HCT116 (cell line): ENCODE results near the gene SH2D6. TPM values are rescaled to one million over a fixed set of nuclear protein-coding genes. Genes with fewer than 3 reads are reported as not detected.

Experiments used
- ATAC-seq: fragments of 200-7000 bp; cut with Tn5 transposase; 2 replicates; pipeline ENCODE4 v1.9.1; 2020; ENCODE audit warnings: mild to moderate bottlenecking, moderate library complexity
- BruUV-seq: library from RNA; stranded (reverse); fragments of 400-500 nt; replicated peaks from 2 replicates; lab custom pipeline; 2021; lab: Mats Ljungman, UMichigan
- CTCF ChIA-PET: fragments of 300-600 bp; sonication (Branson Sonifier 250); formaldehyde crosslinking; loops from one replicate; lab custom pipeline; 2021; ENCODE audit warnings: antibody characterized with exemption; lab: Charles Lee
- POLR2A ChIA-PET: fragments of 300-600, 350-600 bp; sonication (Branson Sonifier 250); formaldehyde crosslinking; loops from one replicate; lab custom pipeline; 2021; ENCODE audit warnings: antibody characterized with exemption; lab: Charles Lee
- RAD21 ChIA-PET, 2 experiments: fragments of 300-600 bp; sonication (Branson Sonifier 250); formaldehyde crosslinking; loops; one replicate each; lab custom pipeline; 2023; ENCODE audit warnings: low total read pairs in 2 of 2; ENCODE audit not compliant: uncharacterized antibody in 2 of 2, unreplicated experiment in 2 of 2, low non-redundant PET in 1 of 2; lab: Charles Lee
- DNase-seq: peaks from one replicate; pipeline ENCODE4 v3.0.0-alpha.2; 2010; ENCODE audit warnings: low read depth, low spot score
- H2AFZ ChIP-seq: fragments of 200-600 bp; shearing (Covaris generic), sonication (generic); 2 replicates; pipeline ENCODE4 v1.6.1; 2017; ENCODE audit warnings: low read depth, mixed run types, mixed read lengths, antibody characterized with exemption, low read length; ENCODE audit not compliant: poor library complexity, severe bottlenecking
- H3K27ac ChIP-seq: 2 replicates; pipeline ENCODE4 v1.5.1; 2012; ENCODE audit warnings: low read depth, low read length
- H3K27me3 ChIP-seq: fragments of 200-600 bp; sonication (generic); 2 replicates; pipeline ENCODE4 v1.6.1; 2016; ENCODE audit warnings: mixed run types, low read length, mixed read lengths; ENCODE audit not compliant: insufficient read depth
- H3K36me3 ChIP-seq, 2 experiments: fragments of 200-500 bp in 1 of 2; fragments of 200-600 bp in 1 of 2; sonication (Bioruptor generic) in 1 of 2; sonication (generic) in 1 of 2; 2 replicates each; pipeline versions ENCODE4 v1.5.1 to v1.6.1; 2014 to 2016; ENCODE audit warnings: low read length in 2 of 2, inconsistent platforms in 1 of 2, mixed read lengths in 1 of 2, mixed run types in 1 of 2; ENCODE audit not compliant: insufficient read depth in 2 of 2, control insufficient read depth in 1 of 2
- H3K4me1 ChIP-seq, 2 experiments: fragments of 200-600 bp in 1 of 2; sonication (generic) in 1 of 2; 2 replicates each; pipeline versions ENCODE4 v1.5.1 to v1.6.1; 2012 to 2017; ENCODE audit warnings: low read length in 2 of 2, inconsistent platforms in 1 of 2, mild to moderate bottlenecking in 1 of 2, mixed read lengths in 1 of 2, mixed run types in 1 of 2, moderate library complexity in 1 of 2; ENCODE audit not compliant: insufficient read depth in 2 of 2, control insufficient read depth in 1 of 2
- H3K4me2 ChIP-seq: fragments of 200-600 bp; sonication (generic); 2 replicates; pipeline ENCODE4 v1.6.1; 2017; ENCODE audit warnings: mixed run types, low read length, mixed read lengths
- H3K4me3 ChIP-seq, 2 experiments: fragments of 200-600 bp in 1 of 2; sonication (generic) in 1 of 2; replicated peaks in 1 of 2; 2 replicates each; pipeline ENCODE4 v1.5.1; 2011 to 2016; ENCODE audit warnings: low read length in 2 of 2, control low read depth in 1 of 2, low read depth in 1 of 2, mild to moderate bottlenecking in 1 of 2, mixed read lengths in 1 of 2, mixed run types in 1 of 2
- H3K79me2 ChIP-seq: fragments of 200-600 bp; sonication (generic); 2 replicates; pipeline ENCODE4 v1.6.1; 2017; ENCODE audit warnings: mild to moderate bottlenecking, mixed run types, low read length, moderate library complexity, mixed read lengths; ENCODE audit not compliant: insufficient read depth
- H3K9ac ChIP-seq: fragments of 200-600 bp; sonication (generic); 2 replicates; pipeline ENCODE4 v1.6.1; 2016; ENCODE audit warnings: low read length, mixed read lengths
- H3K9me2 ChIP-seq: fragments of 200-600 bp; sonication (generic), shearing (Covaris generic); 2 replicates; pipeline ENCODE4 v1.6.1; 2017; ENCODE audit warnings: mixed run types, mild to moderate bottlenecking, moderate library complexity; ENCODE audit not compliant: insufficient read depth
- H3K9me3 ChIP-seq, 2 experiments: fragments of 200-500 bp in 1 of 2; fragments of 200-600 bp in 1 of 2; sonication (Bioruptor generic) in 1 of 2; sonication (generic) in 1 of 2; 2 replicates each; pipeline ENCODE4 v1.6.1; 2014 to 2017; ENCODE audit warnings: low read length in 2 of 2, mixed read lengths in 2 of 2, inconsistent platforms in 1 of 2, low read depth in 1 of 2, mild to moderate bottlenecking in 1 of 2, mixed run types in 1 of 2, moderate library complexity in 1 of 2; ENCODE audit not compliant: control insufficient read depth in 1 of 2, insufficient read depth in 1 of 2
- H4K20me1 ChIP-seq: fragments of 200-600 bp; sonication (generic), shearing (Covaris generic); 2 replicates; pipeline ENCODE4 v1.6.1; 2017; ENCODE audit warnings: mixed run types, mild to moderate bottlenecking, moderate library complexity; ENCODE audit not compliant: insufficient read depth
- EGR1 ChIP-seq: IDR thresholded peaks from 2 replicates; pipeline ENCODE4 v1.6.1; 2012; ENCODE audit warnings: low read depth
- ELF1 ChIP-seq: IDR thresholded peaks from 2 replicates; pipeline ENCODE4 v1.6.1; 2012; ENCODE audit warnings: low read depth, borderline replicate concordance
- EZH2 ChIP-seq: fragments of 200-600 bp; sonication (generic); IDR thresholded peaks from 2 replicates; pipeline ENCODE4 v1.6.1; 2017; ENCODE audit warnings: antibody characterized with exemption, mixed run types
- JUND ChIP-seq: IDR thresholded peaks from 2 replicates; pipeline ENCODE4 v1.6.1; 2012
- MAX ChIP-seq: IDR thresholded peaks from 2 replicates; pipeline ENCODE4 v1.6.1; 2012
- POLR2A ChIP-seq: IDR thresholded peaks from 2 replicates; pipeline ENCODE4 v1.7.0; 2011; ENCODE audit warnings: borderline replicate concordance; ENCODE audit not compliant: insufficient read depth, insufficient read length; ENCODE audit errors: extremely low read depth
- POLR2AphosphoS5 ChIP-seq: IDR thresholded peaks from 2 replicates; pipeline ENCODE4 v1.6.1; 2011; ENCODE audit warnings: mild to moderate bottlenecking, low read depth, low read length, moderate library complexity
- RAD21 ChIP-seq: IDR thresholded peaks from 2 replicates; pipeline ENCODE4 v1.6.1; 2012; ENCODE audit warnings: low read depth, mild to moderate bottlenecking
- SP1 ChIP-seq: IDR thresholded peaks from 2 replicates; pipeline ENCODE4 v1.6.1; 2012; ENCODE audit warnings: low read depth
- TCF7L2 ChIP-seq: IDR thresholded peaks from 2 replicates; pipeline ENCODE4 v1.7.0; 2011; ENCODE audit warnings: borderline replicate concordance, inconsistent platforms; ENCODE audit not compliant: insufficient read depth, insufficient read length; ENCODE audit errors: extremely low read depth
- YY1 ChIP-seq: IDR thresholded peaks from 2 replicates; pipeline ENCODE4 v1.6.1; 2011; ENCODE audit warnings: low read length, low read depth, moderate library complexity, mild to moderate bottlenecking; ENCODE audit not compliant: insufficient replicate concordance; ENCODE audit errors: extremely low read depth
- ZBTB33 ChIP-seq: IDR thresholded peaks from 2 replicates; pipeline ENCODE4 v1.6.1; 2011; ENCODE audit warnings: mild to moderate bottlenecking, low read length, moderate library complexity; ENCODE audit not compliant: insufficient replicate concordance; ENCODE audit errors: extremely low read depth
- ZFX ChIP-seq: fragments of 450-650 bp; IDR thresholded peaks from 2 replicates; pipeline ENCODE4 v1.6.1; 2017
- intact Hi-C: fragments of 100-400 bp; cut with micrococcal nuclease; formaldehyde crosslinking; loops from 2 replicates; pipeline ENCODE4 v1.10.0; 2022
- total RNA-seq: library from RNA; stranded (reverse); gene quantifications from one replicate; pipeline ENCODE4 v1.2.1, GENCODE V29; 2021; ENCODE audit not compliant: unreplicated experiment

The SH2D6 gene
- total RNA-seq, 1 experiment from 2014 or later: 2.7 TPM

GRCh38 chr2:85369500-85369899 is 49.0 kb upstream of the SH2D6 start (continued):
- TF ChIP-seq TCF7L2 (no peak), ELF1 (no peak), POLR2A (no peak)

GRCh38 chr2:85371045-85371444 is 47.5 kb upstream of the SH2D6 start:
- Histone ChIP-seq H3K4me3 (no peak overlapping the region), H3K79me2 (no peaks in the 10 kb centered on the region), H3K27me3 (no peaks in the 10 kb centered on the region), H3K9me2 (no peaks in the 10 kb centered on the region), H3K9ac (no peak overlapping the region), H3K9me3 (no peaks in the 10 kb centered on the region), H3K27ac (no peak overlapping the region), H3K4me1 (no peaks in the 10 kb centered on the region), H3K36me3 (no peaks in the 10 kb centered on the region), H2AFZ (no peak overlapping the region), H4K20me1 (no peaks in the 10 kb centered on the region), H3K4me2 (no peak overlapping the region)
- intact Hi-C loops: no loop called here
- no TSS peak for BruUV-seq
- TF ChIP-seq EGR1 (no peak), MAX (no peak), SP1 (no peak), POLR2AphosphoS5 (no peak), POLR2A (no peak), EZH2 (no peak)
- POLR2A ChIA-PET: no interaction called here
- ATAC-seq (no peak), DNase-seq (no peak)
- RAD21 ChIA-PET: no interaction called here
- CTCF ChIA-PET: no interaction called here

- intact Hi-C loops: no loop called here
- POLR2A ChIA-PET: no interaction called here
- Histone ChIP-seq H3K27me3 (no peaks in the 10 kb centered on the region), H3K9me2 (no peaks in the 10 kb centered on the region), H4K20me1 (no peaks in the 10 kb centered on the region), H3K36me3 (no peaks in the 10 kb centered on the region), H3K4me2 (no peak overlapping the region), H3K27ac (no peak overlapping the region), H3K79me2 (no peaks in the 10 kb centered on the region), H3K4me1 (no peaks in the 10 kb centered on the region), H3K9ac (no peak overlapping the region), H3K4me3 (no peak overlapping the region), H3K9me3 (no peaks in the 10 kb centered on the region), H2AFZ (no peak overlapping the region)
- CTCF ChIA-PET: no interaction called here
- BruUV-seq: no TSS peak
- RAD21 ChIA-PET: no interaction called here
- DNase-seq (no peak), ATAC-seq (no peak)
- TF ChIP-seq EZH2 (no peak), YY1 (no peak), JUND (no peak), RAD21 (no peak), ZFX (no peak), POLR2A (no peak), SP1 (no peak), ZBTB33 (no peak), MAX (no peak)
Measured at GRCh38 chr2:85376291-85377065, 42.0 kb upstream of the SH2D6 start.
